Activated T-helper 1 cell treated with Interleukin-2 at 50 U/mL for 16 hours (primary cell): ENCODE results near the gene POLR3K.

ENCODE experiments used
- DNase-seq: peaks from one replicate; pipeline ENCODE4 v3.0.0-alpha.2; 2020; ENCODE audit warnings: low read depth

Gene POLR3K

DNA sequence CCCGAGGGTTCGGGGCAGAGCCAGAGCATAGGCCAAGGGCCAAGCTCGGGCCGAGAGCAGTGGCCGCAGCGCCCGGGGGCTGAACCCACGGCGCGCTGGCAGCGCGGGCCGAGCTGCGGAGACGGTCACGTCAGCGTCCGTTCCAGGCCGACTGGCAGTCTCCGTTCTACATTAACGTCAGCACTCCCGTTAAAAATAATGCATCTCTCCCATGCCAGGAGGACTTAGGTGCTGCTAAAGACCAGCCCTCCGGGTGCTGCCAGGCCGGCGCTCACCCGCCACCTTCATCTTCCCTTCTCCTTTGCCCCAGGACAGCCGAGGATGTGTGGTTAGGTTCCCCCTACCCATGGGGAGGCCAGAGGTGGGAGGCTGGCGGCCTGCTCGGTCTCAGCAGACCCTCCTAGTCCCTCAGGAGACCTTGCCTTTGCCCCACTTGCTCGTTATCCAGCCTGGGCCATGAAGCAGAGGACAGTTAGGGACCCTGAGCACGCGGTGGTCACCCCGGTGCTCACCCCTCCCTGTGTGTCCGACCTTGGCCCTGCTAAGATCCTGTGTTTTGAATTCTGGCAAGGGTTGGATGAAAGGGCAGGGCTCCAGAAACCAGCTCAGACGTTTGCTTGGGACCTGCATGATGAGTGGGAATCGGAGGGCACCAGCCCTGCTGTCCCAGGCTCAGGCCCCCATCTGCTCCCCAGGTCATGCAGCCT is 25.2 kb upstream of the POLR3K start:
- DNase-seq, result no peak

DNA sequence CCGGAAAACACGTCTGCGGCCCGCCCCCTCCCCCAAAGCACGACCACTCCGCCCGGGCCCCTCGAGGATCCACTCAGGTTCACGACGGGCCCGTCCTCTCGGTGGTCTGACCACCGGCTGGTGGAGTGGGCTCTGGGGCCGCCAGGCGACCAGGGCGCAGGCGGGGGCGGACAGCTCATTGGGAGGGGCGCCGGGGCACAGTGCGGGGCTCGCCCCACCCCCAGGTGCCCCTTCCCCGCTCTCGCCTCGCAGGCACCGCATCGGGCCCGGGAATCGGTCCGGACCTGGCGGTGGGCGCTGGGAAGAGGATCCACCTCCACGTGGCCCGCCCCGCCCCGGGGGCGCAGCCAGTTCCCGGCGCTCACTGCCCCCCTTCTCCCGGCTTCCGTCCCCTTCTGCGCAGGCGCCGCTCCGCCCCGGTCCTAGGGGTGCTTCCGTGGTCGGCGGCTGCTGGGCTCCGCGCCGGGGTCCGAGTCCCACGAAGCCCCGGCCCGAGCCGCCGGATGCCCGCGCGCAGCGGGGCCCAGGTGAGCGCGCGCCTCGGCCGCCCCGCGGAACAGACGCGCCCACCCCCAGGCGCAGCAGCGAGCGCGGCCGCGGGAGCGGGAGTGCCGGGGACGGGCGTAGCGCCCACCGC is 24.5 kb upstream of the POLR3K start, which contains the start of gene MPG:
MPG (plus strand) TSS at position 419 of the 637 bp plus-strand sequence; CDS start at position 504, 85 bp downstream.
- DNase-seq, result peak; percentile 77

DNA sequence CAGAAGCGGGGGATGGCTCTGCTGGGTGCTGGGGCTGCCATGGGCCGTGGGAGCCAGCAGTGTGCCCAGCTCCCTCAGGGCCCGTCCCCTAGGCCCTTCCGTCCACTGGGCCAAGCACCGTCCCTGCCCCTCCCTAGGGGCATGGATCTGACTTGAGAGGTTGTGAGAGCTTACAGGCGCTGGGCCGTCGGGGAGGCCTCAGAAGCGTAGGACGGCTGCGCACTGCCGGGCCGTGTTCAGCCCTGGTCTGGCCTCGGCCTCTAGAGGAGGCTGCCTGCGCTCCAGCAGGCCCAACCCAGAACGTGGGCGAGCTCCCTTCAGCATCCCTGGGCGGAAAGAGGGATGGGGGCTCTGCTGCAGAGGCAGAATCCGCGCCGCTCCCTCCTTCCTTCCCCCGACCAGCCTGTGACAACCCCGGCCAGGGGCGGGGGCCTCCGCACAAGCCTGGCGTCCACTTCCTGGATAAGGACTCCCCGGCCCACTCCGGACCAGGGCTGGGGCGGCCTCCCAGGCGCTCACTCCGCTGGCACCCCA is 23.9 kb upstream of the POLR3K start:
- no peak for DNase-seq

DNA sequence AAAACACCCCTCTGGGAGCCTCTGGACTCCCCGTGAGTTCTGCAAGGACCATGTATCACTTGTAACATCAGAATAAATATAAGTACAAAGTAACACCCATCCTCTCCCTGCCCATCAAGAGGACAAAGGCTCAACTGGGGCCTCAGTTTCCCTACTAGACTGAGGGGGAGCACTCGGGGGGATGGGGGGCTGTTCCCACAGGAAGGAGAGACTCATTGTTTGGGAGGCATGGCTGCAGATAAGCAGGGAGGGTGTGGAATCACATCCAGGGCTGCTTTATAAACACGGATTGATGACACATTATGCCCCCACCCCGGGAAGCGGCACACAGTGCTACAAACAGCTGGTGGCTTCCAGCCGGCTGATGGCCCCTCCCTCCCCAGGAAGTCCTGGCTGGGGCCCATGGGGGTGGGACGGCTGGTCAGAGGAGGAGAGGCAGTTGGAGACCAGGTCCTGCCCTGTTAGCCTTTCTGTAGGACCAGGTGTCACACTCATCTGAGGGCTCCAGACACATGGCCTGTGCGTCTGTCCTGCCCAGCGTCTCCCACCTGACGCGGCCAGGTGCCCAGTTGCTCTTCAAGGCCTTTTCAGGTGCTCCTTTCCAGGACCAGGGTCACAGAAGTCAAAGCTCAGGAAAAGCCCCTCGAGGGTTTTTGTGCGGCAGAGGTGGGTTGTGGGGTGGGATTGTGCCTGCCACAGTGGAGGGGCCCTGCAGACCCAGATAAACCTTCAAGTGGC is 23.3 kb upstream of the POLR3K start:
- no peak for DNase-seq

DNA sequence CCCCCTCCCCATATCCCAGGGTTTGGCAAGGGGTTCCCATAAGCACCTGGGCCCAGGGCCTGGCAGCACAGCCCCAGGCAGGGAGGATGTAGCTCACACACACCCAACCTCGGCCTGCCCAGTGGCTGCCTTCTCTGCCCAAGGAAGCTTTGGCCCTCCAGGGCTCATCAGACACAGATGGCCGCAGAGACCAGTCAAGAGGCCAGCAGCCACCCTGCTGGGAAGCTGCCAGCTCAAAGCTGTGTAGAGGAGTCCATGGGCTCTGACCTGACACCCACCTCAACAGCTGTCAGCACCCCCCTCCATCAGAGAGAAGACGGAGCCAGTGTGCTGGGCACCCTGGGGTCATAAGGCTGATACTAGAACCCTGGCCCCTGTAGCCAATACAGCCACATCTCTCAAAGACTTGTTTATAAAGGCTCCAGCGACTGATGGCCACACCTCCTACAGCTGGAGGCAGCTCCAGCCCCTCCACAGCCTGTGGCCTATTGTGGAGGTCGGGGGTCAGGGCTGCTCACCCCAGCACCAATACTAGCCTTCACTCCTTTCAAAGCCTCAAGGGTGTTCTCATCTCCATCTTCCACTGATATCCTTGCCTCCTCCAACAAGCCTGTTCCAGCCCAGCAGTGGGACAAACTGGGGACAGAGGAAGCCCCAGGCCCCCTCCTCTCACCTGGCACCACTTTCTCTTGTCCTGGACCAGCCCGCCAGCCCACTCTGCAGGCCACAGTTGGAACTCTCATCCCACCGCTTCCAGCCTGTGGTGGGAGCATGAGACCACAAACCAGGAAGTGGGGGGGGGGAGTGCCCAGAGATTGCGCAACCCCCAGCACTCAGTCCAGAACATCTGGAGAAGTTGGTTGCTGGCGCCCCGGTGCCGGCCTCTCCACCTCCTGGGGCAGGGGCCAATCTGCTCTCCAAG is 22.4 kb upstream of the POLR3K start:
- no peak for DNase-seq

DNA sequence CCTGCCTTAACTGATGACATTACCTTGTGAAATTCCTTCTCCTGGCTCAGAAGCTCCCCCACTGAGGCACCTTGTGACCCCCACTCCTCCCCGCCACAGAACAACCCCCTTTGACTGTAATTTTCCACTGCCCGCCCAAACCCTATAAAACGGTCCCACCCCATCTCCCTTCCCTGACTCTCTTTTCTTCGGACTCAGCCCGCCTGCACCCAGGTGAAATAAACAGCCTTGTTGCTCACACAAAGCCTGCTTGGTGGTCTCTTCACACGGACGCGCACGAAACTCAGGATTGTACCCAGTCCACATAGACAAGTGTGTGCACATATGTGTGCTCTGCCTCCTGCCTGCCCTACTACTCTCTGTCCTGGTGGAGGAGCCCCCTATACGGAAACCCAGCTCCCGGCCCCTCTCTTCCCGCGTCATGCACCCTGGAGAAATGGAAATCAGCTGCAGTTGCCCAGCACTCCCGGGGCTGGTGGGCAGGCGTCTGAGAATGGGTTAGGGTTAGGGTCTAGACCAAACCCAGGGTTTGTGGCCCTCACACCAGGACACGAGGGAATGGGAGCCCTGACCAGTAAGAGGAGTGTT is 21.4 kb upstream of the POLR3K start:
- no peak for DNase-seq

DNA sequence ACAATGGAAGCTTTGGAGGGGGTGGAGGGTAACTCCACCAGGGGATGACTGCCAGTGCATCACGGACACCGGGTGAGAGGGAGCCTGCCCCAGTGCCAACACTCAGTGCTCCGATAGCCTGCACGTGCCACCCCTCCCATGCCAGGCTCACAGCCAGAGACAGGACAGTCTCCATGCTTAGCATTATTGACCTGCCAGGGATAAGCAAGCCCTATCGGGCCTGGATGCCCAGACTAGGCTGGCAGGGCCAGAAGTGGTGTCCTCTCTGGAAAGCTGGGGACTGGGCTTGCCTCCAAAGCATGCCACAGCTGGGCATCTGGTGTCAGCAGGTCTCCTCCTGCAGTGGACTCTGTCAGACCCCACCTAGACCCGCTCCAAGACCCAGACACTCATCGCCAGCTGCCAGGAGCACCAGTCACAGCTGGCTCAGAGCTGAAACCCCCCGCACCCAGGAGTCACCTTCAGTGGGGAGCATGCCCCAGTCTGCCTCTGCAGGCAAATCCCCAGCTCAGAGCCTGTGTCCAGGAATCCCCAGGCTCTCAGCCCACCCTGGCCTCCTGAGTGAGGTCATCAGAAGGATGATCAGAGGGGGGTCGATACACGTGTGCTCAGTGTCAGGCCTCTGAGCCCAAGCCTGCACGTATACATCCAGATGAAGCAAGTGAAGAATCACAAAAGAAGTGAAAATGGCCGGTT is 20.8 kb upstream of the POLR3K start:
- DNase-seq, result no peak

DNA sequence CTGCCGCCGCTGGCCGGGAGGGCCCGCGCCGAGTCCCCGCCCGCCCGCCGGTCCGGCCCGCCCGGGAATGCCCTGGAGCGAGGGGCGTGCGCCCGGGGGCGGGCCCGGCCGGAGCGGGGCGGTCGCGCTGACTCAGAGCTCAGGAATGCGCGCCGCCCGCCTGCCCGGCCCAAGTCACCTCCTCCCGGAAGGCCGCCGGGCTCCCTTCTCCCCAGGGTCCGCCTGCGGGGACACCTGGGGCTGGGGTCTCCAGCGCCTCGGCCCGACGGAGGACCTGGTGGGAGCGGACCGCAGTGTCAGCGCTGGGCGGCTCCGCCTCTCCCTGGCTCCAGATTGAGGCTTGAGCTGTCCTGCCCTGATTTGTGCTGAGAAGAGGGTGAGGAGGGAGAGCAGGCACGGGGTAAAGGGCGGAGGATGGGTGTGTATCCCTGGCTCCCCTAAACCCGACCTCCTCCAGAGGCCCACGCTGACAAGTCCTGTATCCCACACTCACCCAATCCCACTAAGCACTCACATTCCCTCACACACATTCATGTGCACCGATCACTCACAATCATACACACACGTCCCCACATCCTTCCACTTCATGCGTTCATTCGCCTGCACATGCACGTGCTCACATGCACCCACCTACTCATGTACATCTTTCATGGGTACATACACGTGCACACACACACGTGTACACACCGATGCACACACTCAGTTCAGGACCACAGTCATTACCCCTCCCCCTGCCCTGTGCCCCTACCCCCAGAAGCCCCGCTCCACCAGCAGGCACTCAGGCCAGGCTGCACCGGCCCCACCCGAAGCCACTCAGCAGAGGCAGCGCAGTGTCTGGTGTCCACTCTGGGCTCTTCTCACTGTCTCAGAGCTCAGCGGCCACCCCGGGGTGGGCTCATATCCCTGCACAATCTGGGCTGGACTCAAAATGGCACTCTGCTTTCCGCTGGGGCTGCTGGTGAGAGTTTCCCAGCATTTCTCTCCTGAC is 19.4 kb upstream of the POLR3K start, which contains the start of gene RHBDF1:
RHBDF1 (minus strand) TSS at position 71 of the 988 bp plus-strand sequence. CDS start 7,616 bp downstream, outside the sequence.
- DNase-seq, result no peak

DNA sequence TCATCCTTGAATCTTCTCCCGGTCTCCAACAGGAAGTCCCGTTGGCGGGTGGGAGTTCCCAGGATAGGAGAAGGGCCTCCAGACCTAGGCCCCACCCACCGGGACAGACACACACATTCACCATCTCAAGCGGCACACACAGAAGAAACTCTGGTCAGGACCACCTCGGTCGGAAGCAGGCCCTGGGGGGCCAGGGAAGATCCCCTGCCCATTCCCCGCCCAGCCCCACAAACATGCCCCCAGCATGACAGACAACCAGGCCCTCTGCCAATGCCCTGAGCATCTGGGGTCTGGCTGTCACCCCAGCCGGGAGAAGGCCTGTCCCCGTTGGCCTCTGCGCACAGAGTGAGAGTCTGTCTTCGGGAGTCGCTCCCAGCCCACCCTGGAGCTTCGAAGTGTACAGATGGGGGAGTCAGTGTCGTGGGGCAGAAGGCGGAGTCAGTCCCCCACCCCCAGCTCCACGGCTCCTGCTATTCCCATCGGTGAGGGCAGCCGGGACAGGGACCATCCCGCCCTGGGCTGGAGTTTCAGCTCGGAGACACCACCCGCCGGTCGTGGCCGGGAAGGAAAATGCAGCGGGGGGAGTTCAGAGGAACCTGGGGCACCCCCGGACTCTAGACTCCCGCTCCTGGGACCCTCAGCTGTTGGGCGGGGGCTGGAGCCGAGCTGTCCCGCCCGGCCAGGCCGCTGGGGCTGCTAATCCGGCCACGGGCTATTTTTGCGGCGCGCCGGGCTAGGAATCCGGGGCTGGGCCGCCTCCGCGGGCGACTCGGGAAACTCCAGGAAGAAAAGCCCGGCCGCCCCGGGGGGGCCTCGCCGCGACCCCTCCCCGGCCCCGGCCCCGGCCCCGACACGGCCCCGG is 18.4 kb upstream of the POLR3K start:
- DNase-seq, result no peak

DNA sequence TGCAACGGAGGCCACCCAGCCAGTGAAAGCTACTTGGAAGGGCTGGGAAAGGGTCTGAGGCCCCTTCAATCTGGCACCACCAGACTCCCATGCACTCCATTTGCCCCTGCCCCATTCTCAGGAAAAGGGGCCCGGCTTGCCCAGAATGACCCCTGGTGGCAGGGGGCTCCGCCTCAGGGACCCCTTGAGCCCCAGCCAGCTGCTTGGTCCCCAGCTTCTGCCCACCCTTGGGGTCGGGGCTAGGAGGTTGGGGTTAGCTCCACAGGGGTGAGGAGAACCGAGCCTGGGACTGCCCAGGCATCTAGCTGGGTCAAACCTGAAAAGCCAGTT is 17.8 kb upstream of the POLR3K start:
- DNase-seq, result no peak

DNA sequence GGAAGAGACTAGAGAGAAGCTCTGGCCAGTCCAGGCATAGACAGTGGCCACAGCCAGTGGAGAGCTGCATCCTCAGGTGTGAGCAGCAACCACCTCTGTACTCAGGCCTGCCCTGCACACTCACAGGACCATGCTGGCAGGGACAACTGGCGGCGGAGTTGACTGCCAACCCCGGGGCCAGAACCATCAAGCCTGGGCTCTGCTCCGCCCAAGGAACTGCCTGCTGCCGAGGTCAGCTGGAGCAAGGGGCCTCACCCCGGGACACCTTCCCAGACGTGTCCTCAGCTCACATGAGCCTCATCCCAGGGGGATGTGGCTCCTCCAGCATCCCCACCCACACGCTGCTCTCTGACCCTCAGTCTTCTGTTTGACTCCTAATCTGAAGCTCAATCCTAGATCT is 15.8 kb upstream of the POLR3K start:
- no peak for DNase-seq

DNA sequence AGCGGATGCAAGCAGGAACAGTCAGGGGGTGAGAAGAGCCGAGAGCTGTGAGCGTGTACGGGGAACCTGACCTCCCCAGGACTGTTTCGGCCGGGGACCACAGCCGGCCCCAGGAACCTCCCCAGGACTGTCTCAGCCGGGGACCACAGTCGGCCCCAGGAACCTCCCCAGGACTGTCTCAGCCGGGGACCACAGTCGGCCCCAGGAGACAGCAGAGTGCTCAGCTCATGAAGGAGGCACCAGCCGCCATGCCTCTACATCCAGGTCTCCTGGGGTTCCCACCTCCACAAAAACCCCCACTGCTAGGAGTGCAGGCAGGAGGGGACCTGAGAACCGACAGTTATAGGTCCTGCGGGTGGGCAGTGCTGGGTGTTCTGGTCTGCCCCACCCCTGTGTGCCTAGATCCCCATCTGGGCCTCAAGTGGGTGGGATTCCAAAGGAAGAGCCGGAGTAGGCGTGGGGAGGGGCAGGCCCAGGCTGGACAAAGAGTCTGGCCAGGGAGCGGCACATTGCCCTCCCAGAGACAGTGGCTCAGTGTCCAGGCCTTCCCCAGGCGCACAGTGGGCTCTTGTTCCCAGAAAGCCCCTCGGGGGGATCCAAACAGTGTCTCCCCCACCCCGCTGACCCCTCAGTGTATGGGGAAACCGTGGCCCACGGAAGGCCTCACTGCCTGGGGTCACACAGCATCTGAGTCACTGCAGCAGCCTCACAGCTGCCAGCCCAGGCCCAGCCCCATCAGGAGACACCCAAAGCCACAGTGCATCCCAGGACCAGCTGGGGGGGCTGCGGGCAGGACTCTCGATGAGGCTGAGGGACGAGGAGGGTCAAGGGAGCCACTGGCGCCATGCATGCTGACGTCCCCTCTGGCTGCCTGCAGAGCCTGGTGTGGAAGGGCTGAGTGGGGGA is 14.7 kb upstream of the POLR3K start:
- no peak for DNase-seq

DNA sequence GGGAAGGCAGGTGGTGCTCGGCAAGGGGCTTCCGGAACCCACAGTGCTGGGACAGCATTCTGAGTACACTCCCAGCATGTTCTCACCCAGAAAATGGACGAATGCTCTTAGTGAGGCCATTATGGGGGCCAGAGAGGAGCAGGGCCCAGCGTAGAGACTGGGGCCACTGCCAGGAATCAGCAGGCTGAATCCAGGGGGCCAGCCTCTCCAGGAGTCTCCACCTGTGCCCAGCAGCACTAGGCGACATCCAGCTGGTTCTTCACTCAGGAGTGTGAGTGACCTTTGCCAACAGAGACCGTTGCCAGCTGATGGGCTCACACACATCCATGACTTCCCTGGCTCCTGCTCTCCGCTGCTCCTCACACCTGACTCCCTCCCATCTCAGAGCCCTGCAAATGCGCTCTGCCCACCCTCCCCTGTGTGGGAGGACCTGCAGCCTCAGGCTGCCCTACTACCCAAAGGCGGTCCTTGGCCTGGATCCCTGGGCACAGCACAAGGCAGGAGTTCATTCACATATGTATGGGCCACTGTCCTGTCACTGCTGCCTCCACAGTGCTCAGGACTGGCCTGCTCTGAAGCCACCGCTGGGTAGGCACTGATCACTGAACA is 13.9 kb upstream of the POLR3K start:
- no peak for DNase-seq

DNA sequence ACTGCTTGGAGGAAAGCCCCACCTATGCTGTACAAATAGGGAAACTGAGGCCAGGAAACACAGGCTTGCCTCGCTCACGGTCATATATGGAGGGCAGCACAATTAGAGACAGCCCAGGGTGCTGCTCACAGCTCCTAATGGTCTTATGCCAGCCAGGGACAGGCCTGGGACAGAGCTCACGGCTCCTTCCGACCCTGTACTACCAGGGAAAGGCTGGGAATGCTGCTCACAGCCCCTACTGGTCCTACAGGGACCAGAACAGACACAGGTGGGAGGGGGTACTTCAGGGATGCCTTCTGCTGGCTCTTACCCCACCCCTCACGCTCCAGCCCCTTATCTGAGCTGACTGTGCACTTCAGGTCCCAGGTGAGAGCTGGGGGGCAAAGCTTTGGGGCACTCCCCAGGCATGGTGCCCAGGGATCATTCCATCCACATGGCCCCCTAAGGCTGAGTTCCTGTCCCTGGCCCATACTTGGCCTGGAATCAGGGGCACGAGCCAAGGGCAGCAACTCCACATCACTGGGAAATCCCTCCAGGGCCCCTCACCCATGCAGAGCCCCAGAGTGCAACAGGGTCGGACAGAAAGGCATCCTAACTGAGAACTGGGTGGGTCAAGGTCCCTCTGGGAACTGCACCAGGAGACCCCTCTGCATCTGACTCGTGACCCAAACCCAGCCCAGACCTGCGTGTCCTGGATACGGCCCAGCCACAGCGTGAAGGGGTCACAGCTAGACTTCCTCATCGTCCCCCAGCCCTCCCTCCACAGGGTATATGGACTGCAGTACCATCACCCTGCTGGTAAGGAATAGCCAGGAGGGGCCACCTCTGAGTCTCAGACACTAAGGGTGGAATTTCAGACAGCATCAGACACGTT is 13.1 kb upstream of the POLR3K start:
- DNase-seq, result no peak

DNA sequence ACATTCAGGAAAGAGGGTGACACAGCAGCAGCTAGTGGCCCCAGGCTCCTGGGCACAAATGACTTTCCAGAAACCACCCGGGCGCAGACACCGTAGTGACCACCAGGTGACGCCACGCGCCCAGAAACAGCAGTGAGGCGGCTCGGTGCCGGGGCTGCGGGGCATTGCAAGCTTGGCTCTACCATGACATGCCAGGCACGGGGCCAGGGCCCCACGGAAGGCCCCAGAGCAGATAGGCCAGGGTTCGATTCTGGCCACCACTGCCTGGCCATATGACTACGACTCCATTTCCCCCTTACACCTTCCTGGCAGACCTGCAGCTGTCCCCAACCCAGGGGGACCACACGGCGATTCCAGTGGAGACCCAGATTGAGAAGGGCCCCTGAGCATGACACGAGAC is 12.3 kb upstream of the POLR3K start:
- DNase-seq, result peak; percentile 71

DNA sequence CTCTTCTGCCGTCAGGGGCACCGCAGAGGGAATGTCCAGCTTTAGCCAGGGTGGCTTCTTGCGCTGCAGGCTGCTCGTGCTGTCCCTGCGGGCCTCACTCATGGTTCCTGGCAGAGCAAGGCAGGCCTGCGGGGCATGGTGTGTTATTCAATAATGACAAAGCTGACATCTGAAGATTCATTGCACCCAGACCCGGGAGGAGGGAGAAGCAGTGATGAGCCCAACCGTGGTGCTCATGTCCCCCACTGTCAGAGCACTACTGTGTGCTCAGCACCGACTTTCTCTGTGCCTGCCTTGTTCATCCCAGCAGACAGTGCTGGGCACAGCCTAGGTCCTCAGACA is 11.5 kb upstream of the POLR3K start:
- no peak for DNase-seq
